HCT116 (cell line): Measurements from ENCODE around the gene KRT33B. TPM values are rescaled to one million over a fixed set of nuclear protein-coding genes. Genes with fewer than 3 reads are reported as not detected.

Source experiments
- ATAC-seq: fragments of 200-7000 bp; cut with Tn5 transposase; 2 replicates; pipeline ENCODE4 v1.9.1; 2020; ENCODE audit warnings: mild to moderate bottlenecking, moderate library complexity
- BruUV-seq: library from RNA; stranded (reverse); fragments of 400-500 nt; replicated peaks from 2 replicates; lab custom pipeline; 2021; lab: Mats Ljungman, UMichigan
- CTCF ChIA-PET: fragments of 300-600 bp; sonication (Branson Sonifier 250); formaldehyde crosslinking; loops from one replicate; lab custom pipeline; 2021; ENCODE audit warnings: antibody characterized with exemption; lab: Charles Lee
- POLR2A ChIA-PET: fragments of 300-600, 350-600 bp; sonication (Branson Sonifier 250); formaldehyde crosslinking; loops from one replicate; lab custom pipeline; 2021; ENCODE audit warnings: antibody characterized with exemption; lab: Charles Lee
- RAD21 ChIA-PET, 2 experiments: fragments of 300-600 bp; sonication (Branson Sonifier 250); formaldehyde crosslinking; loops; one replicate each; lab custom pipeline; 2023; ENCODE audit warnings: low total read pairs in 2 of 2; ENCODE audit not compliant: uncharacterized antibody in 2 of 2, unreplicated experiment in 2 of 2, low non-redundant PET in 1 of 2; lab: Charles Lee
- DNase-seq: peaks from one replicate; pipeline ENCODE4 v3.0.0-alpha.2; 2010; ENCODE audit warnings: low read depth, low spot score
- H2AFZ ChIP-seq: fragments of 200-600 bp; shearing (Covaris generic), sonication (generic); 2 replicates; pipeline ENCODE4 v1.6.1; 2017; ENCODE audit warnings: low read depth, mixed run types, mixed read lengths, antibody characterized with exemption, low read length; ENCODE audit not compliant: poor library complexity, severe bottlenecking
- H3K27ac ChIP-seq: 2 replicates; pipeline ENCODE4 v1.5.1; 2012; ENCODE audit warnings: low read depth, low read length
- H3K27me3 ChIP-seq: fragments of 200-600 bp; sonication (generic); 2 replicates; pipeline ENCODE4 v1.6.1; 2016; ENCODE audit warnings: mixed run types, low read length, mixed read lengths; ENCODE audit not compliant: insufficient read depth
- H3K36me3 ChIP-seq, 2 experiments: fragments of 200-500 bp in 1 of 2; fragments of 200-600 bp in 1 of 2; sonication (Bioruptor generic) in 1 of 2; sonication (generic) in 1 of 2; 2 replicates each; pipeline versions ENCODE4 v1.5.1 to v1.6.1; 2014 to 2016; ENCODE audit warnings: low read length in 2 of 2, inconsistent platforms in 1 of 2, mixed read lengths in 1 of 2, mixed run types in 1 of 2; ENCODE audit not compliant: insufficient read depth in 2 of 2, control insufficient read depth in 1 of 2
- H3K4me1 ChIP-seq, 2 experiments: fragments of 200-600 bp in 1 of 2; sonication (generic) in 1 of 2; 2 replicates each; pipeline versions ENCODE4 v1.5.1 to v1.6.1; 2012 to 2017; ENCODE audit warnings: low read length in 2 of 2, inconsistent platforms in 1 of 2, mild to moderate bottlenecking in 1 of 2, mixed read lengths in 1 of 2, mixed run types in 1 of 2, moderate library complexity in 1 of 2; ENCODE audit not compliant: insufficient read depth in 2 of 2, control insufficient read depth in 1 of 2
- H3K4me2 ChIP-seq: fragments of 200-600 bp; sonication (generic); 2 replicates; pipeline ENCODE4 v1.6.1; 2017; ENCODE audit warnings: mixed run types, low read length, mixed read lengths
- H3K4me3 ChIP-seq, 2 experiments: fragments of 200-600 bp in 1 of 2; sonication (generic) in 1 of 2; replicated peaks in 1 of 2; 2 replicates each; pipeline ENCODE4 v1.5.1; 2011 to 2016; ENCODE audit warnings: low read length in 2 of 2, control low read depth in 1 of 2, low read depth in 1 of 2, mild to moderate bottlenecking in 1 of 2, mixed read lengths in 1 of 2, mixed run types in 1 of 2
- H3K79me2 ChIP-seq: fragments of 200-600 bp; sonication (generic); 2 replicates; pipeline ENCODE4 v1.6.1; 2017; ENCODE audit warnings: mild to moderate bottlenecking, mixed run types, low read length, moderate library complexity, mixed read lengths; ENCODE audit not compliant: insufficient read depth
- H3K9ac ChIP-seq: fragments of 200-600 bp; sonication (generic); 2 replicates; pipeline ENCODE4 v1.6.1; 2016; ENCODE audit warnings: low read length, mixed read lengths
- H3K9me2 ChIP-seq: fragments of 200-600 bp; sonication (generic), shearing (Covaris generic); 2 replicates; pipeline ENCODE4 v1.6.1; 2017; ENCODE audit warnings: mixed run types, mild to moderate bottlenecking, moderate library complexity; ENCODE audit not compliant: insufficient read depth
- H3K9me3 ChIP-seq, 2 experiments: fragments of 200-500 bp in 1 of 2; fragments of 200-600 bp in 1 of 2; sonication (Bioruptor generic) in 1 of 2; sonication (generic) in 1 of 2; 2 replicates each; pipeline ENCODE4 v1.6.1; 2014 to 2017; ENCODE audit warnings: low read length in 2 of 2, mixed read lengths in 2 of 2, inconsistent platforms in 1 of 2, low read depth in 1 of 2, mild to moderate bottlenecking in 1 of 2, mixed run types in 1 of 2, moderate library complexity in 1 of 2; ENCODE audit not compliant: control insufficient read depth in 1 of 2, insufficient read depth in 1 of 2
- H4K20me1 ChIP-seq: fragments of 200-600 bp; sonication (generic), shearing (Covaris generic); 2 replicates; pipeline ENCODE4 v1.6.1; 2017; ENCODE audit warnings: mixed run types, mild to moderate bottlenecking, moderate library complexity; ENCODE audit not compliant: insufficient read depth
- ATF3 ChIP-seq: IDR thresholded peaks from 2 replicates; pipeline ENCODE4 v1.6.1; 2012
- CBX3 ChIP-seq: IDR thresholded peaks from 2 replicates; pipeline ENCODE4 v1.6.1; 2012; ENCODE audit warnings: low read depth
- CEBPB ChIP-seq: IDR thresholded peaks from 2 replicates; pipeline ENCODE4 v1.6.1; 2012; ENCODE audit warnings: low read depth
- CTCF ChIP-seq, 3 experiments: fragments of 200-600 bp in 1 of 3; sonication (generic) in 1 of 3; IDR thresholded peaks in 2 of 3; conservative IDR thresholded peaks in 1 of 3; 2 replicates each; pipeline ENCODE4 v1.5.1; 2012 to 2017; ENCODE audit warnings: low read depth in 2 of 3, low read length in 2 of 3, antibody characterized with exemption in 1 of 3, borderline replicate concordance in 1 of 3, control low read depth in 1 of 3, mild to moderate bottlenecking in 1 of 3, mixed read lengths in 1 of 3, mixed run types in 1 of 3, moderate library complexity in 1 of 3; ENCODE audit not compliant: insufficient read depth in 1 of 3
- EZH2 ChIP-seq: fragments of 200-600 bp; sonication (generic); IDR thresholded peaks from 2 replicates; pipeline ENCODE4 v1.6.1; 2017; ENCODE audit warnings: antibody characterized with exemption, mixed run types
- EZH2phosphoT487 ChIP-seq: fragments of 200-600 bp; IDR thresholded peaks from 2 replicates; pipeline ENCODE4 v1.6.1; 2018; ENCODE audit warnings: antibody characterized with exemption, borderline replicate concordance
- FOSL1 ChIP-seq: IDR thresholded peaks from 2 replicates; pipeline ENCODE4 v1.6.1; 2012; ENCODE audit warnings: low read depth
- MAX ChIP-seq: IDR thresholded peaks from 2 replicates; pipeline ENCODE4 v1.6.1; 2012
- RAD21 ChIP-seq: IDR thresholded peaks from 2 replicates; pipeline ENCODE4 v1.6.1; 2012; ENCODE audit warnings: low read depth, mild to moderate bottlenecking
- SIN3A ChIP-seq: IDR thresholded peaks from 2 replicates; pipeline ENCODE4 v1.6.1; 2012; ENCODE audit warnings: low read depth
- TCF7L2 ChIP-seq: IDR thresholded peaks from 2 replicates; pipeline ENCODE4 v1.7.0; 2011; ENCODE audit warnings: borderline replicate concordance, inconsistent platforms; ENCODE audit not compliant: insufficient read depth, insufficient read length; ENCODE audit errors: extremely low read depth
- ZFX ChIP-seq: fragments of 450-650 bp; IDR thresholded peaks from 2 replicates; pipeline ENCODE4 v1.6.1; 2017
- ZNF274 ChIP-seq: fragments of 200-500 bp; sonication (Bioruptor generic); IDR thresholded peaks from 2 replicates; pipeline ENCODE4 v1.6.1; 2014; ENCODE audit warnings: mild to moderate bottlenecking, low read depth, low read length, inconsistent platforms
- intact Hi-C: fragments of 100-400 bp; cut with micrococcal nuclease; formaldehyde crosslinking; loops from 2 replicates; pipeline ENCODE4 v1.10.0; 2022
- total RNA-seq: library from RNA; stranded (reverse); gene quantifications from one replicate; pipeline ENCODE4 v1.2.1, GENCODE V29; 2021; ENCODE audit not compliant: unreplicated experiment

KRT33B gene
- total RNA-seq, 1 experiment from 2014 or later: not detected

GRCh38 chr17:41377546-41377945 lies 7.9 kb upstream of the KRT33B start:
- Histone ChIP-seq H4K20me1 (no peaks in the 10 kb centered on the region), H3K27ac (no peak overlapping the region), H3K9me3 (no peaks in the 10 kb centered on the region; a peak in 2 of 4 replicates), H3K36me3 (no peaks in the 10 kb centered on the region), H3K9ac (no peak overlapping the region), H3K27me3 (no peaks in the 10 kb centered on the region), H3K4me1 (peaks cover 0 to 14% of the 10 kb centered on the region in 2 experiments; a peak in 2 of 4 replicates), H3K4me3 (no peak overlapping the region), H2AFZ (no peak overlapping the region), H3K79me2 (no peaks in the 10 kb centered on the region), H3K4me2 (no peak overlapping the region), H3K9me2 (no peaks in the 10 kb centered on the region)
- ChIA-PET CTCF (no interaction called here), RAD21 (no interaction called here), POLR2A (no interaction called here)
- ATAC-seq: no peak
- no peak for DNase-seq
- TF ChIP-seq RAD21 (no peak), MAX (no peak), ZNF274 (no peak), ATF3 (no peak), EZH2 (no peak), FOSL1 (no peak)
- BruUV-seq: no TSS peak
- intact Hi-C loops: no loop called here

GRCh38 chr17:41369023-41369422 lies 590 bp downstream of the KRT33B start:
- BruUV-seq: no TSS peak
- peaks cover 0 to 4% of the 10 kb centered on the region in 2 experiments; a peak in 1 of 4 replicates for H3K4me1 ChIP-seq
- TF ChIP-seq CBX3 (no peak), ZFX (no peak), RAD21 (no peak), EZH2phosphoT487 (no peak), CTCF (IDR thresholded peaks at IDR 0.05 in 2 of 3, conservative IDR thresholded peaks at IDR 0.05 in 1 of 3; ENCODE audit: borderline replicate concordance in 1 of 3, insufficient read depth in 1 of 3, low read depth in 2 of 3, low read length in 2 of 3) (no peak), SIN3A (no peak), MAX (no peak), CEBPB (no peak), TCF7L2 (no peak)
- no peak overlapping the region for H3K9ac ChIP-seq
- H3K36me3 ChIP-seq: no peaks in the 10 kb centered on the region
- no peak for DNase-seq
- H3K27me3 ChIP-seq: no peaks in the 10 kb centered on the region
- H3K4me2 ChIP-seq: no peak overlapping the region
- H3K9me3 ChIP-seq: no peaks in the 10 kb centered on the region
- no peak overlapping the region for H2AFZ ChIP-seq
- H3K27ac ChIP-seq: no peak overlapping the region
- H3K9me2 ChIP-seq: no peaks in the 10 kb centered on the region
- RAD21 ChIA-PET: no interaction called here
- no peak for ATAC-seq
- POLR2A ChIA-PET: no interaction called here
- intact Hi-C loops: no loop called here
- H3K79me2 ChIP-seq: no peaks in the 10 kb centered on the region
- H3K4me3 ChIP-seq: no peak overlapping the region
- no peaks in the 10 kb centered on the region for H4K20me1 ChIP-seq
- CTCF ChIA-PET: no interaction called here
